ENCODE data around the gene C10orf90.

Gene C10orf90

DNA sequence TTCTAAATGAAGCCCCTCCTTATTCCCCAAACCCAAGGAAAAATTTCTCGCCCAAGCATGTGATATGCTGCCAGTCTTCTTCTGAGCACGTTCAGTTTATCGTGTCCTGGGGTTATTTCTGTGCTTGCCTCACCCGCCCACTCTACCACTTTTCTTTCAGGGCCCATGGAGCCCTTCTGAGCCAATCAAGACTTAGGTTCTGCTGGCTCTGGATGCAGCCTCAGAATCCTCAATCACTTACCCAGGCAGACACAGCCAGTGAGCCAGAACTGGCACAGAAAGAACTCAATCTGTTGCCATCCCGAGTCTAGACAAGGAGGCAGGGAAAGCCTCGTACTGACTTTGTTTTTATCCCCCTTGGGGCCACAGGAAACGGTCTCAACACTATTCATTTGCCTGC, 34.2 kb upstream of the C10orf90 start:
- H3K4me3 ChIP-seq (ENCODE audit: low read depth, low read length), result no peak overlapping the region
- no peak for DNase-seq (ENCODE audit: low read depth)
- TF ChIP-seq CTCF (conservative IDR thresholded peaks at IDR 0.05; ENCODE audit: low read depth, low read length), result no peak

DNA sequence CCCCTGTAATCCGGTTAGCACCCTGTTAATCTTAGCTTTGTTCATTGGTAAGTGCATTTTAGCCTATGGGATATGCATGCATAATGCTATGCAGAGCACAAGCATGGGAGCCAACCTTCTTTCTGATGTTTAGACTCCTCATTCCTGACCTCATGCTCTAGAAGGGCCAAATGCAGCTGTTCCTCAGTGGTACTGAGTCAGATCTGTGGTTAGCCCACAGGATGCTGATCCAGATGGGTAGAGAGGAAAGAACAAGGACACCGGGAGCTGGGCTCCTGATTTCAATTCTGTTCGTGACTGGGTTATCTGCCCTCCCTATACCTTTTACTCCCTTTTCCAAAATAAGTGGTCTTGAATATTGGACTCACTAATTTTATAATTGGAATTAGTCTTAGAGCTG, 31.7 kb upstream of the C10orf90 start:
- DNase-seq (ENCODE audit: low read depth), result peak; percentile 14
- H3K4me3 ChIP-seq (ENCODE audit: low read depth, low read length), result no peak overlapping the region
- TF ChIP-seq CTCF (conservative IDR thresholded peaks at IDR 0.05; ENCODE audit: low read depth, low read length), result no peak

- TF ChIP-seq CTCF (conservative IDR thresholded peaks at IDR 0.05; ENCODE audit: low read depth, low read length), result no peak
- DNase-seq (ENCODE audit: low read depth), result no peak
- H3K4me3 ChIP-seq (ENCODE audit: low read depth, low read length), result no peak overlapping the region
These were observed 31.0 kb upstream of the C10orf90 start for GRCh38 chr10:126701526-126701925.

DNA sequence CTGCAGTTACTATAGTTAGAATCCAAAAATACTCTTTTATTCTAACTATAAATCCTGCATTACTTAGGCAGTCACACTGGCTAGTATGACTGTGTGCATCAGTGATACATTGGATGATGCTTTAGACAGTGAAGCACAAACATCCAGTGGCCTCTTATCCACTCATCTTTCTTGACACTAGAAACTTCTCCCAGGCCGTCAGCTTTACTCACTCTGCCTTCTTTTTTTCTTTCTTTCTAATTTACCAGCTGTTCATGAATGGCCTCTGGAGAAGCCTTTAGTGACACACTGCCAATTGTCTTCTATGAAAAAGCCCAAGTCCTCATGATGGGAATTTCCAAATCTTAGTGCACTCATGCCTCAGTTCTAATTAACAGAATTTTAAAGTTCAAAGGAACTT, 26.2 kb upstream of the C10orf90 start:
- H3K4me3 ChIP-seq (ENCODE audit: low read depth, low read length), result no peak overlapping the region
- TF ChIP-seq CTCF (conservative IDR thresholded peaks at IDR 0.05; ENCODE audit: low read depth, low read length), result no peak
- DNase-seq (ENCODE audit: low read depth), result no peak

DNA sequence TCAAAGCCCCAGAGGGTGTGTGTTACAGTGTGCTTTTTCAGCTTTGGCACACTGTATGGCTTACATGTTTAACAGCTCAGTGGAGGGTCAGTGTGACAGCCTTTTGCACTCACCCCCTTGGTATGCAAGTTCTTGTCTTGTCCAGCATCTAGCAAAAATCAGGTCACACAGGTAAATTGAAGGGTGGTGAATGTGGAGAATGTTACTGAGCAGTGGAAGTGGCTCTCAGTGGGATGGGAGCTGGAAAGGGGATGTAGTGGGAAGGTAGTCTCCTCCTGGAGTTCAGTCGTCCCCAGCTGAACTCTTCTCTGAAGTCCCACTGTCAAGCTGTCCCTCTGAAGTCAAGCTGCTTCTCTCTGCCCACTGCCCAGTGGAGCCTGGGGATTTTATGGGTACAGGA, 21.0 kb upstream of the C10orf90 start:
- DNase-seq (ENCODE audit: low read depth), result no peak

DNA sequence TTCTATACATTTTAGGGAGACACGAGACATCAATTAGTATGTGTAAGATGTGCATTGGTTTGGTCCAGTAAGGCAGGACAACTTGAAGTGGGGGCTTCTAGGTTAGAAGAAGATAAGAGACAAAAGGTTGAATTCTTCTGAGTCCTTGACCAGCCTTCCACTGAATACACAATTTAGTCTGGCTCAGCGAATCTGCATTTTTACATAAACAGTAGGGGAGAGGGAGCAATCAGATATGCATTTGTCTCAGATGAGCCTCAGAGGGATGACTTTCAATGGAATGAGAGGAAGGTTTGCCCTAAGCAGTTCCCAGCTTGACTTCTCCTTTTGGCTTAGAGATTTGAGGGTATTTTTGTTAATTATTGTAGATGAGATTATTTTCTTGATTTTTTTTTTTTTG, 20.0 kb upstream of the C10orf90 start:
- TF ChIP-seq CTCF (conservative IDR thresholded peaks at IDR 0.05; ENCODE audit: low read depth, low read length), result no peak

More for the DNA sequence above, 21.0 kb upstream of the C10orf90 start:
- no peak overlapping the region for H3K4me3 ChIP-seq (ENCODE audit: low read depth, low read length)
- TF ChIP-seq CTCF (conservative IDR thresholded peaks at IDR 0.05; ENCODE audit: low read depth, low read length), result no peak

GRCh38 chr10:126689461-126689994, 19.0 kb upstream of the C10orf90 start:
- no peak for DNase-seq (ENCODE audit: low read depth)
- H3K4me3 ChIP-seq (ENCODE audit: low read depth, low read length), result no peak overlapping the region
- TF ChIP-seq CTCF (conservative IDR thresholded peaks at IDR 0.05; ENCODE audit: low read depth, low read length), result no peak

More for the DNA sequence above, 20.0 kb upstream of the C10orf90 start:
- DNase-seq (ENCODE audit: low read depth), result no peak
- no peak overlapping the region for H3K4me3 ChIP-seq (ENCODE audit: low read depth, low read length)
